Activated CD4-positive, alpha-beta T cell treated with anti-CD3 and anti-CD28 coated beads for 48 hours (primary cell): ENCODE data around the gene OR6K2.

ENCODE experiments used
- DNase-seq: peaks from one replicate; pipeline ENCODE4 v3.0.0-alpha.2; 2020

The OR6K2 gene

GRCh38 chr1:158685085-158685484, 15.4 kb downstream of the OR6K2 start:
- no peak for DNase-seq

GRCh38 chr1:158681606-158682005, 18.8 kb downstream of the OR6K2 start:
- DNase-seq: no peak

GRCh38 chr1:158679289-158679688, 21.2 kb downstream of the OR6K2 start:
- DNase-seq: no peak

GRCh38 chr1:158675563-158676323, 24.7 kb downstream of the OR6K2 start:
- no peak for DNase-seq

- DNase-seq: no peak
Measured at GRCh38 chr1:158674302-158674701, 26.1 kb downstream of the OR6K2 start.

GRCh38 chr1:158666037-158666436, 34.4 kb downstream of the OR6K2 start:
- no peak for DNase-seq

- DNase-seq: no peak
Measured at GRCh38 chr1:158654571-158654970, 45.9 kb downstream of the OR6K2 start.

GRCh38 chr1:158654086-158654485, 46.4 kb downstream of the OR6K2 start:
- no peak for DNase-seq

GRCh38 chr1:158652721-158653334, 47.6 kb downstream of the OR6K2 start:
- DNase-seq: no peak
